Nephron (organoid): ENCODE results near the gene OGFOD3.
A peak's percentile ranks its signal among the peaks of the same experiment; 100 is the strongest.

Source experiments
- H3K27ac Mint-ChIP-seq, 3 experiments: 2 replicates each; pipeline ENCODE4 v1.8.0; 2020; ENCODE audit warnings: mixed read lengths in 3 of 3, mild to moderate bottlenecking in 2 of 3, moderate library complexity in 1 of 3
- H3K27me3 Mint-ChIP-seq: 2 replicates; pipeline ENCODE4 v1.8.0; 2021; ENCODE audit warnings: low read depth, mild to moderate bottlenecking, moderate library complexity, mixed read lengths
- H3K36me3 Mint-ChIP-seq: 2 replicates; pipeline ENCODE4 v1.8.0; 2020; ENCODE audit warnings: low read depth, mixed read lengths
- H3K4me1 Mint-ChIP-seq: 2 replicates; pipeline ENCODE4 v1.8.0; 2020; ENCODE audit warnings: mixed read lengths
- H3K4me3 Mint-ChIP-seq, 3 experiments: 2 replicates each; pipeline ENCODE4 v1.8.0; 2020; ENCODE audit warnings: mild to moderate bottlenecking in 3 of 3, mixed read lengths in 3 of 3, moderate library complexity in 2 of 3
- H3K9me3 Mint-ChIP-seq: 2 replicates; pipeline ENCODE4 v1.8.0; 2020; ENCODE audit warnings: mixed read lengths
- TF ChIP-seq, protein P1 (sequence below), 3 experiments: fragments of 200-600 bp; sonication (generic); IDR thresholded peaks; one replicate each; pipeline ENCODE4 v1.5.0; 2021; ENCODE audit warnings: antibody characterized with exemption in 3 of 3; ENCODE audit not compliant: unreplicated experiment in 3 of 3

The OGFOD3 gene

DNA sequence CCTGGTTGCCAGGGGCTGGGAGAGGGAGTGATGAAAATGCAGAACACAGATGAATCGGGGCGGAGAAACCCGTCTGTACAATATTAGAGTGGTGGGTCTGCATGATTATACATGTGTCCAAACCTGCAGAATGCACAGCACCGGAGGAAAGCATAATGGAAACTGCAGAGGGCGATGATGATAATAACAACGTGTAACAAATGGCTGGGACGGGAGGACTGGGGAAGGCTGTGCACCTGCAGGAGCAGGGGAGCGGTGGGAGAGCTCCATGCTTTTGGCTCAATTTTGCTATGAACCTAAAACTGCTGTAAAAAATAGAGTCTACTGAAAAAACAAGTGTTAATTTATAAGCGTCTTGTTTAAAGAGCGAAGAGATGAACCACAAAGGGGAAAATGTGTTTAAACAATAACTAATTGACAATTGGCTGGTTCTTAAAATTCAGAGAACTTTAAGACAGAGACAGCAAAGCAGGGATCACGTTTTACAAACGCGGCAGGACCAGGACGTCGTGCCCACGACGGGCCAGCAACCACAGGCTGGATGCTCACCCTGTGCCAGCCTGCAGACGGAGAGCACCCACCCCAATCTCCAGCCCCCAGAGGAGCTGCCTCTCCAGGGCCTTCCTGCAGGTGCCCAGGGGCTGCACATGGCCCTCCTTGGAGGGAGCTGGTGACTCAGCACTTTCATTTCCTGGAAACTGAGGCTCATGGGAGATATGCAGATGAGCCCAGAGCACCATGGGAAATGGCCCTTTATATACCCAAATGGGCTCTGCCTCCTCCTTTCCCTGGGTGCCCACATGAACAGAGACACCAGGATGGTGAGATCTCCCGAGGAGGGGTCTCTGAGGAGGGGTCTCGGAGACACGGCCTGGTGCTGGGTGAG lies 59.7 kb downstream of the OGFOD3 start, which contains the start of gene TEX19:
TSS of gene TEX19 (plus strand) at position 783 of the 886 bp plus-strand sequence. CDS start 2,904 bp downstream, outside the sequence.
- TF ChIP-seq, protein P1, sequence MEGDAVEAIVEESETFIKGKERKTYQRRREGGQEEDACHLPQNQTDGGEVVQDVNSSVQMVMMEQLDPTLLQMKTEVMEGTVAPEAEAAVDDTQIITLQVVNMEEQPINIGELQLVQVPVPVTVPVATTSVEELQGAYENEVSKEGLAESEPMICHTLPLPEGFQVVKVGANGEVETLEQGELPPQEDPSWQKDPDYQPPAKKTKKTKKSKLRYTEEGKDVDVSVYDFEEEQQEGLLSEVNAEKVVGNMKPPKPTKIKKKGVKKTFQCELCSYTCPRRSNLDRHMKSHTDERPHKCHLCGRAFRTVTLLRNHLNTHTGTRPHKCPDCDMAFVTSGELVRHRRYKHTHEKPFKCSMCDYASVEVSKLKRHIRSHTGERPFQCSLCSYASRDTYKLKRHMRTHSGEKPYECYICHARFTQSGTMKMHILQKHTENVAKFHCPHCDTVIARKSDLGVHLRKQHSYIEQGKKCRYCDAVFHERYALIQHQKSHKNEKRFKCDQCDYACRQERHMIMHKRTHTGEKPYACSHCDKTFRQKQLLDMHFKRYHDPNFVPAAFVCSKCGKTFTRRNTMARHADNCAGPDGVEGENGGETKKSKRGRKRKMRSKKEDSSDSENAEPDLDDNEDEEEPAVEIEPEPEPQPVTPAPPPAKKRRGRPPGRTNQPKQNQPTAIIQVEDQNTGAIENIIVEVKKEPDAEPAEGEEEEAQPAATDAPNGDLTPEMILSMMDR (IDR thresholded peaks at IDR 0.05; ENCODE audit: unreplicated experiment in 3 of 3), result no peak
- no peaks in the 10 kb centered on the region for H3K36me3 Mint-ChIP-seq
- peak within 1 kb of the TSS in 1 of 3 experiments; percentile 3 for H3K27ac Mint-ChIP-seq
- peaks cover 22% of the 10 kb centered on the region for H3K27me3 Mint-ChIP-seq
- H3K9me3 Mint-ChIP-seq, result no peaks in the 10 kb centered on the region
- peaks cover 26% of the 10 kb centered on the region for H3K4me1 Mint-ChIP-seq
- H3K4me3 Mint-ChIP-seq, result no peak within 1 kb of the TSS

DNA sequence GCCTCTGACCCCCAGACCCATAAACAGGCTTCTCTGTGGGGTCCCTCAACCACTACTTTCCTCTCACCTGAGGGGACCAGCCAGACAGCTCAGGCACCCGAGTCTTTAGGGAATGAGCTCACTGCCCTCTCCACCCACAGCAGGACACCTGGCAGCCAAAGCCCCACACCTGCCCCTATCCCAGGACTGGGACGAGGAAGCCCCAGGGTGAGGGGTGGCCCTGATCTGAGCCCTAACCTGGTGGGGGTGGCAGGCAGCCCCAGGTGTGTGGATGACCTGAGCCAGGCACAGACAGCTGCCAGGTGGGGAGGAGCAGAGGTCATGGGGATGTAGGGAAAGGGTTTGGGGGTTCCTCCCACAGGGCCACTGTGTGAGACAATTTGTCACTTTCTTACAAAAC lies 61.0 kb downstream of the OGFOD3 start:
- H3K27ac Mint-ChIP-seq, result no peak overlapping the region
- no peaks in the 10 kb centered on the region for H3K36me3 Mint-ChIP-seq
- peaks cover 18% of the 10 kb centered on the region for H3K27me3 Mint-ChIP-seq
- peaks cover 26% of the 10 kb centered on the region for H3K4me1 Mint-ChIP-seq
- no peak overlapping the region for H3K4me3 Mint-ChIP-seq
- TF ChIP-seq, protein P1 (IDR thresholded peaks at IDR 0.05; ENCODE audit: unreplicated experiment in 3 of 3), result no peak
- H3K9me3 Mint-ChIP-seq, result no peaks in the 10 kb centered on the region

DNA sequence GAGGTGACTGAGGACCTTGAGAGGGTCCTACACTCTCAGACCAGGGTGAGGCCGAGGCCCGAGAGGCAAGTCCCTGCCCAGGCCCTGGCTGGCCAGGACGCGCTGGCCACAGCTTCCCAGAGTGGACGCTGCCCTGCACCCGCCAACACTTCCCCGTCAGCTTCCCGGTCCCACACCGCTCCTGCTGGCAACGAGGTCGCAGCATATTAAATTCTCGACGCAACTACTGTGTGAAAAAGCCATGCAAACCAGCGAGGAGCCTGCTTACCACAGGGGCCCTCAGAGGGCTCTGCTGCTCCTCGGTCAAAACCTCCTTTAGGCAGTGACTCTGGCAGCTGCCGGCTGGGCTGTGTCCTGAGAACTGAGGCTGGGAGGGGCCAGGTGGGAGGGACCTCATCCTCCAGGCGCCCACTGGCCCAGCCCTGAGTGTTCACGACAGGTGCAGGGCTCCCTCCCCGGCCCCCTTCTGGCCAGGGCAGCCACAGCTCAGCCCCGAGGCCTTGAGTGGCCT lies 61.5 kb downstream of the OGFOD3 start:
- peak overlapping the region; percentile 41 to 60 (median 43) for H3K4me3 Mint-ChIP-seq
- peak overlapping the region in 2 of 3 experiments; percentile 57 to 76 for H3K27ac Mint-ChIP-seq
- TF ChIP-seq, protein P1 (IDR thresholded peaks at IDR 0.05; ENCODE audit: unreplicated experiment in 3 of 3), result no peak

DNA sequence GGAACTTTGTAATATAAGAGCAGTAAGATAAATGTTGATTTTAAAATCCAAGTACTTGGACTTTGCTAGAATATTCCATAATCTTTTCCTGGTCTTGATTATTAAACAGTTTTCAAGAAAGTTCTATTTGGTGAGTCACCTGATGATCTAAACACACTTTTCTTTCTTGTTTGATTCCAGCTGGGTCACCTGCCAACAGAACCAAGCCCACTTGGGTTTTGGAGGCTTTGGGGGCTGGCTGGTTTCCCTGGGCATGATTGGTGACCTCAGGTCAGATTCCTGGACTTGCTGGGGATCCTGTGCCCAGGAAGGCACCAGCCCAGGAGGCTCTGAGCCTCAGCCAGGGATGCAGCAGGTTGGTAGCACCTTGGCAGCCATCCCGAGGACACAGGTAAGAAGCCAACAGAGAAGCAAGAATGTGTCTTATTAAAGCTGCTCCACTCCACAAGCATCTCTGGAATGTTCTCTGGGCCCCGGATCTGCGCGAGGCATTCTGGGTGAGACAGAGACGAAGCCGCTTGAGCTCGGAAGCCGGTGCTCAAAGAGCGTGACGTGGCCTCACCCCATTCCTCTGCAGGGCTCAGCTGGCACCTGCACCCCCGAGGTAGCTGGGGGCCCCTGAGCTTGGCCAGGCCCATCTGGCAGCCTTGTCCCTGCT lies 62.5 kb downstream of the OGFOD3 start:
- Mint-ChIP-seq H3K27me3 (peaks cover 15% of the 10 kb centered on the region), H3K36me3 (no peaks in the 10 kb centered on the region), H3K27ac (no peak overlapping the region), H3K4me1 (peaks cover 35% of the 10 kb centered on the region), H3K9me3 (no peaks in the 10 kb centered on the region), H3K4me3 (no peak overlapping the region)
- TF ChIP-seq, protein P1 (IDR thresholded peaks at IDR 0.05; ENCODE audit: unreplicated experiment in 3 of 3), result no peak

More for the DNA sequence above, 61.5 kb downstream of the OGFOD3 start:
- H3K9me3 Mint-ChIP-seq, result no peaks in the 10 kb centered on the region
- H3K36me3 Mint-ChIP-seq, result no peaks in the 10 kb centered on the region
- H3K27me3 Mint-ChIP-seq, result peaks cover 19% of the 10 kb centered on the region
- peaks cover 27% of the 10 kb centered on the region for H3K4me1 Mint-ChIP-seq

DNA sequence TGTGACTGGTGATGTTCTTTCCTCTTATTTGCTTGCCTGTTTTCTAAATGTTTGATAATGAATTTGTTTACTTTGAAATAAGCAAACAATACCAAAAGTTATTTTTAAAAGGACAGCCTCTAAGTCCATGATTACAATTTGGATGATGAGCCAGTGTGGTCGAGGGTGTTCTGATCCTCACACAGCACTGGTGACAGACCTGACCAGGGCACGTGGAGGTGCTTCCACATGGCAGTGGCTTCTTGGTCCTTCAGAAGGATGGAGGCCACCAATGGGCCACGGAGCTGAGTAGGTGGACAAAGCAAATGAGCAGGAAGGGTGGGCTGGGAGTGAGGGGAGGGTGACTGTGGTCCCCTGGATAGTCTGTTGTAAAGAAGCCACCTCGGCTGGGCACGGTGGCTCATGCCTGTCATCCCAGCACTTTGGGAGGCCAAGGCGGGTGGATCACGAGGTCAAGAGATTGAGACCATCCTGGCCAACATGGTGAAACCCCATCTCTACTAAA lies 63.5 kb downstream of the OGFOD3 start:
- Mint-ChIP-seq H3K36me3 (no peaks in the 10 kb centered on the region), H3K9me3 (no peaks in the 10 kb centered on the region), H3K4me1 (peaks cover 35% of the 10 kb centered on the region), H3K27ac (no peak overlapping the region), H3K27me3 (peaks cover 15% of the 10 kb centered on the region), H3K4me3 (no peak overlapping the region)
- TF ChIP-seq, protein P1 (IDR thresholded peaks at IDR 0.05; ENCODE audit: unreplicated experiment in 3 of 3), result no peak
